Peyer's patch (tissue), 4 donors: ENCODE results near the gene ECHDC1. TPM values are rescaled to one million over a fixed set of nuclear protein-coding genes. Genes with fewer than 3 reads are reported as not detected.
"Not testable (repeated sequence)": the region's sequence is repeated elsewhere in the genome, so short reads cannot be mapped to it uniquely, and the experiment has no call there.

ENCODE experiments used
- DNase-seq, 3 donors: peaks; one replicate each; pipeline ENCODE4 v3.0.0-alpha.2; 2017 to 2019
- H3K27ac ChIP-seq, 4 donors: fragments of 200-600 bp; sonication (generic); one replicate each; pipeline ENCODE4 v1.5.1; 2016 to 2019
- H3K27me3 ChIP-seq, 2 donors: fragments of 200-600 bp; sonication (generic); one replicate each; pipeline ENCODE4 v1.5.1; 2019
- H3K36me3 ChIP-seq, 3 donors: fragments of 200-600 bp; sonication (generic); one replicate each; pipeline ENCODE4 v1.5.1; 2016 to 2019
- H3K4me1 ChIP-seq, 4 donors: fragments of 200-600 bp; sonication (generic); one replicate each; pipeline ENCODE4 v1.5.1; 2016 to 2019
- H3K4me3 ChIP-seq, 4 donors: fragments of 200-600 bp; sonication (generic); 1 replicate in 3 of 4; 2 replicates in 1 of 4; pipeline ENCODE4 v1.5.1; 2016 to 2019; ENCODE audit warnings: mild to moderate bottlenecking in 1 of 4
- H3K9me3 ChIP-seq, 4 donors: fragments of 200-600 bp; sonication (generic); one replicate each; pipeline ENCODE4 v1.5.1; 2016 to 2019; ENCODE audit warnings: mild to moderate bottlenecking in 1 of 4
- POLR2A ChIP-seq, 2 donors: fragments of 450-650 bp; IDR thresholded peaks; one replicate each; pipeline ENCODE4 v1.5.1; 2017; ENCODE audit warnings: antibody characterized with exemption in 2 of 2, mild to moderate bottlenecking in 2 of 2, moderate library complexity in 2 of 2
- total RNA-seq, 4 donors: library from RNA; depleted of rRNA; stranded (reverse); fragments of >200 nt; gene quantifications; one replicate each; pipeline ENCODE4 v1.1.0, GENCODE V29; 2016
- TF ChIP-seq, protein P1 (sequence below), 6 experiments: fragments of 450-650 bp in 4 of 6; fragments of 200-600 bp in 2 of 6; sonication (generic) in 1 of 6; IDR thresholded peaks; one replicate each; pipeline ENCODE4 v1.5.1; 2017 to 2019; ENCODE audit warnings: antibody characterized with exemption in 6 of 6, mild to moderate bottlenecking in 3 of 6, moderate library complexity in 1 of 6

ECHDC1 gene
- 10 to 100 TPM; 48.9 to 71.8 (median 60.0) TPM for total RNA-seq

DNA sequence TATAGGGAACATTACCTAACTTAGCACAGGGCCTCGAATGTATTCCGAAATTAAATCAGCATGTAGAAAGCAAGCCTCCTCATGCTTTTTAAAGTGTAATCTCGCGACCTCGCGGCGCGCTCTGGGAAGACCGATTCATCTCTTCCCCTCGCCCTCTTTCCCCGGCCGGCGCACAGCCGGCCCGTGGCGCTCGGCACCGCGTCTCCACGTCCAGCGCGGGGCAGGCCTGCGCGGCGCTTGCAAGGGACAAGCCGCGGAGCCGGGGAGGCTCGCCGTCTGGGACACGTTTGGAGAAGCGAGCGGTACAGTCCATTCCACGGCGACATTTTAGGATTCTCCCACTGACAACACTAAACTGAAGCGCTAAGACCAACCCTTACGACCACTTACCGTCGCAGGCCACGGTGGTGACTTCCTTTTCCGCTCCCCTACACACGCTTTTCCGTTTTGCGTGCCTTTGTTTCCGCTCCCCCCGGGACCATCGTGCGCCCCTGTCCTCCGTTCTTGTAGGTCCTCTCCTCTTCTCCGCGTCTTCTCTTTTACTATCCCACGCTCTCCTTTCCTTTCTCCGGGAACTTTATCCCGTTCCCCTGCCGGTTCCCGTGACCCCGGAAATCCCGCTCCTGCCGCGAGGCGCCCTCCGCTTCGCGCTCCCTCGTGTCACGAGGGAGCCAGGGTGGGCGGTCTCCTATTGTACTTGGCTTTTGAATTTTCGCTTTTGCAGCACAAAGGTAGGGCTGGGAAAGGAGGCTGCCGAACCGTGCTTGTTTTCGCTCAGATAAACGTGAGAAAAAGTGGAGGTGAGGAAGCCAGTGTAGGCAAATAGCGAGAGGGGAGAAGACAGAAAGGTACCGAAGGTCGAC, at the start of gene ECHDC1:
TSS of gene ECHDC1 (minus strand) at position 664 of the 863 bp plus-strand sequence. CDS start 12,581 bp downstream, outside the sequence.
- peak within 1 kb of the TSS; percentile 77 to 90 (median 82) for H3K27ac ChIP-seq
- peak; percentile 67 to 79 (median 78) for DNase-seq
- no peaks in the 10 kb centered on the region for H3K27me3 ChIP-seq
- peak within 1 kb of the TSS; percentile 66 to 84 (median 68) for H3K4me3 ChIP-seq
- H3K36me3 ChIP-seq: no peaks in the 10 kb centered on the region
- H3K4me1 ChIP-seq: peaks cover 0 to 21% (median 6%) of the 10 kb centered on the region in 4 donors
- TF ChIP-seq POLR2A (IDR thresholded peaks at IDR 0.05): no peak
- TF ChIP-seq, protein P1, sequence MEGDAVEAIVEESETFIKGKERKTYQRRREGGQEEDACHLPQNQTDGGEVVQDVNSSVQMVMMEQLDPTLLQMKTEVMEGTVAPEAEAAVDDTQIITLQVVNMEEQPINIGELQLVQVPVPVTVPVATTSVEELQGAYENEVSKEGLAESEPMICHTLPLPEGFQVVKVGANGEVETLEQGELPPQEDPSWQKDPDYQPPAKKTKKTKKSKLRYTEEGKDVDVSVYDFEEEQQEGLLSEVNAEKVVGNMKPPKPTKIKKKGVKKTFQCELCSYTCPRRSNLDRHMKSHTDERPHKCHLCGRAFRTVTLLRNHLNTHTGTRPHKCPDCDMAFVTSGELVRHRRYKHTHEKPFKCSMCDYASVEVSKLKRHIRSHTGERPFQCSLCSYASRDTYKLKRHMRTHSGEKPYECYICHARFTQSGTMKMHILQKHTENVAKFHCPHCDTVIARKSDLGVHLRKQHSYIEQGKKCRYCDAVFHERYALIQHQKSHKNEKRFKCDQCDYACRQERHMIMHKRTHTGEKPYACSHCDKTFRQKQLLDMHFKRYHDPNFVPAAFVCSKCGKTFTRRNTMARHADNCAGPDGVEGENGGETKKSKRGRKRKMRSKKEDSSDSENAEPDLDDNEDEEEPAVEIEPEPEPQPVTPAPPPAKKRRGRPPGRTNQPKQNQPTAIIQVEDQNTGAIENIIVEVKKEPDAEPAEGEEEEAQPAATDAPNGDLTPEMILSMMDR (IDR thresholded peaks at IDR 0.05): peak in 1 of 6 experiments; percentile 26
- H3K9me3 ChIP-seq: no peaks in the 10 kb centered on the region

- H3K27ac ChIP-seq: no peak overlapping the region
- TF ChIP-seq POLR2A (IDR thresholded peaks at IDR 0.05): no peak
- TF ChIP-seq, protein P1 (IDR thresholded peaks at IDR 0.05): no peak
- H3K36me3 ChIP-seq: no peaks in the 10 kb centered on the region
- H3K9me3 ChIP-seq: no peaks in the 10 kb centered on the region
- no peak overlapping the region for H3K4me3 ChIP-seq
- H3K4me1 ChIP-seq: no peaks in the 10 kb centered on the region
- DNase-seq: no peak
- H3K27me3 ChIP-seq: no peaks in the 10 kb centered on the region
Observed at GRCh38 chr6:127392301-127392700, 48.9 kb upstream of the ECHDC1 start.

DNA sequence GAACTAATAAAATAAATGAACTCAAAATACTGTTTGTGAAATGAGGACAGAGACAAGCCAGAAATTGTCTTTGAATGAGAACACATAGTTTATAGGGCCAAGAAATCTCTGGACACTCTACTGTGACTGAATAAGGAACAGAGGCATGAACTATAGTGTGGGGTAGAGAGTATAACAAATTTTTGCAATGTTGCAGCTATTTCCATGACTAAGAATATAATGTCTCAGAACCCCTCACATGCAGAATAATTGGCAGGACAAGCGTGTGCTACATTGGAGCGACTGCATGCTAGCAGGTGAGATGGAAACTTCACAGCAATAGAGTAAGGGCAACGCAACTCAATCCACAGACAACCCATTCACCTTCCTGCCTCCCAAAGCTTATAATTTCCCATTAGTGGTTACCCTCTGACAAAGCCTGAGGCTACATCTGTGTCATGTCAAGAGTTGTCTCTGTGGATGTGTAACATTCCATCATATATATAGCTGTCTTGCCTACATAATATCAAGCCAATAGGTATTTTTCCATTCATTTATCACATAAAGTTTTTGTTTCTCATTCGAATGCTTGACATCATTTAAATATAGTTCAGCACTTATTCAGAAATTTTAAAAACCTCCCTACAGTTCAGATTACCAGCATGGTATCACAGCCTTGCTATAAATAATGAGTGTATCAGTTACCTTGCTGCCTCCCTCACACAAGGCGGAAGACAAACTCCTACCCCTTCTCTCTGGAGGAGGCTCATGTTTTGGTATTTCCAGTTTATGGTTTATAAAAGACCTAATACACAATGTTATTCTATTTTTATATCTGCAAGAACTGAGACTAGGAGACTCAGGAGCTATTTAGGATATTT, 47.9 kb upstream of the ECHDC1 start:
- Histone ChIP-seq H3K4me3 (no peak overlapping the region), H3K27me3 (no peaks in the 10 kb centered on the region), H3K27ac (no peak overlapping the region), H3K36me3 (no peaks in the 10 kb centered on the region), H3K4me1 (no peaks in the 10 kb centered on the region), H3K9me3 (no peaks in the 10 kb centered on the region)
- TF ChIP-seq, protein P1 (IDR thresholded peaks at IDR 0.05): no peak
- TF ChIP-seq POLR2A (IDR thresholded peaks at IDR 0.05): no peak
- no peak for DNase-seq

DNA sequence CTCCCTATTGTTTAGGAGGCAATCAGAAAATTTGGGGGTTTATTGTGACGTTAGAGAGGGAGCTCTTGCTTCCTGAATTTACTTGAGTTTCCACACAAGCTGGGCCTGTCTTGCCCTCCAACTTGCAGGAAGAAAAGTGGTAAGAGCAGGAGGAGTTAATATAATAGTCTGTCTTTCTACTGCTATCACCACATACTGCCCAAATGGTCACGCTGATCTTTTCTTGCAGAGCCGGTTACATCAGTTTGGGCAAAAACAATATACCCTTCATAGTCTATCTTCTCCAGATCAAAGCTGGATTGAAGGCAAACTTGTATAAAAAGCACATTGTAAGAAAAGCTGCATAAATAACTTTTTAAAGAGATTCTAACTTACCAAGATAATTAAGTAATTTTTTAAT, 46.3 kb upstream of the ECHDC1 start:
- Histone ChIP-seq H3K4me1 (no peaks in the 10 kb centered on the region), H3K27ac (no peak overlapping the region), H3K4me3 (no peak overlapping the region), H3K36me3 (no peaks in the 10 kb centered on the region), H3K9me3 (no peaks in the 10 kb centered on the region), H3K27me3 (no peaks in the 10 kb centered on the region)
- TF ChIP-seq, protein P1 (IDR thresholded peaks at IDR 0.05): no peak
- TF ChIP-seq POLR2A (IDR thresholded peaks at IDR 0.05): no peak
- DNase-seq: no peak

DNA sequence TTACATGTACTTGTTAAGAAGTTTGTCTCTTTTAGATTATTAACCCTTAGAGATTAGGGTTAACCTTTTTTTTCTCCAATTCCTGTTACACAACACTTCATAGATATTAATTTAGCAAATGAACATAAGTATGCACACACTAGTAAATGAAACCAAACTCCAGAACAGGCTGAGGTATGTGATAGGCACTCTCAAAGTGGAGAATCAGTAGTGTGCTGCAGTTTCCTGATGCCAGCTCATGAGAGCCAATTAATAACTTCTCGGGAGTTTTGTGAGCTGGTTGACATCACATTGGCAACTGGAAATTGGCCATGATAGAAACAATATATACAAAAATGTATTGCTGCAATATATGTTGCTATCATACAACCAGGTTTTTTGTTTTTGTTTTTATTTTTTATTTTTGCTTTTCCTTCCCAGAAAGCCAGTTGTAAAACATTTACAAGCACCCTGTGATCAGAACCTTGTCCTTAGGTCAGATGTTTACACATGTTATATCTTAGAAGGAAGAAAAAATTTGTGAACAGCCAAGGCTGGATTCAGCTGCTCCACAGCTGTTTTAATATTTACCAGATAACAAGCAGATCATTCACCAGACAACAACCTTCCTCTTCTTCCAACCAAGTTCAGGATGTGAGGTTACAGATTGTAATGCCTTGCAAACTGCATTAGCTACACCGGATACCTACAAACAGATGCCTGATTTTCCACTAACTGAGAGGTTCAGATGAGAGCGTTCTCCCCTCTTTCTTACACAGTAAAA, 42.4 kb upstream of the ECHDC1 start:
- H3K27ac ChIP-seq: no peak overlapping the region
- no peak for TF ChIP-seq POLR2A (IDR thresholded peaks at IDR 0.05)
- TF ChIP-seq, protein P1 (IDR thresholded peaks at IDR 0.05): no peak
- no peaks in the 10 kb centered on the region for H3K36me3 ChIP-seq
- no peaks in the 10 kb centered on the region for H3K9me3 ChIP-seq
- H3K4me3 ChIP-seq: no peak overlapping the region
- no peaks in the 10 kb centered on the region for H3K4me1 ChIP-seq
- H3K27me3 ChIP-seq: no peaks in the 10 kb centered on the region
- DNase-seq: no peak

- not testable (repeated sequence) for H3K36me3 ChIP-seq, H3K27me3 ChIP-seq, H3K4me1 ChIP-seq, DNase-seq, H3K27ac ChIP-seq, H3K4me3 ChIP-seq, H3K9me3 ChIP-seq
Observed at GRCh38 chr6:127384848-127385247, 41.4 kb upstream of the ECHDC1 start.
